MM.1S (cell line): Measurements from ENCODE around the gene PVR.

Experiments used
- DNase-seq: peaks from one replicate; pipeline ENCODE4 v3.0.0-alpha.2; 2015
- H2AFZ ChIP-seq: fragments of 300-600 bp; sonication (generic); 2 replicates; pipeline ENCODE4 v1.6.0; 2016; ENCODE audit warnings: antibody characterized with exemption, low read length
- H3F3A ChIP-seq: fragments of 300-600 bp; sonication (generic); 2 replicates; pipeline ENCODE4 v1.6.1; 2016; ENCODE audit warnings: mild to moderate bottlenecking, antibody characterized with exemption, low read length, moderate library complexity, mixed read lengths; ENCODE audit not compliant: insufficient read depth
- H3K27ac ChIP-seq: fragments of 300-600 bp; sonication (generic); 2 replicates; pipeline ENCODE4 v1.5.1; 2016; ENCODE audit warnings: mild to moderate bottlenecking, low read length
- H3K27me3 ChIP-seq: fragments of 300-600 bp; sonication (generic); replicated peaks from 2 replicates; pipeline ENCODE4 v1.6.0; 2016; ENCODE audit warnings: low read length; ENCODE audit not compliant: insufficient read depth
- H3K36me3 ChIP-seq: fragments of 300-600 bp; sonication (generic); replicated peaks from 2 replicates; pipeline ENCODE4 v1.6.1; 2016; ENCODE audit warnings: mild to moderate bottlenecking, low read length, mixed read lengths; ENCODE audit not compliant: insufficient read depth
- H3K4me1 ChIP-seq: fragments of 300-600 bp; sonication (generic); 2 replicates; pipeline ENCODE4 v1.6.1; 2016; ENCODE audit warnings: low read length, mixed read lengths
- H3K4me2 ChIP-seq: fragments of 300-600 bp; sonication (generic); 2 replicates; pipeline ENCODE4 v1.6.0; 2016; ENCODE audit warnings: low read depth, low read length
- H3K4me3 ChIP-seq: fragments of 300-600 bp; sonication (generic); 2 replicates; pipeline ENCODE4 v1.5.1; 2016; ENCODE audit warnings: low read length, mixed read lengths
- H3K79me2 ChIP-seq: fragments of 300-600 bp; sonication (generic); 2 replicates; pipeline ENCODE4 v1.6.1; 2016; ENCODE audit warnings: mixed run types, low read length, mixed read lengths
- H3K9ac ChIP-seq: fragments of 300-600 bp; sonication (generic); 2 replicates; pipeline ENCODE4 v1.6.1; 2016; ENCODE audit warnings: low read length, mixed read lengths
- H3K9me2 ChIP-seq: fragments of 300-600 bp; sonication (generic); replicated peaks from 2 replicates; pipeline ENCODE4 v1.6.1; 2016; ENCODE audit warnings: mild to moderate bottlenecking, low read length, mixed read lengths; ENCODE audit not compliant: insufficient read depth
- H3K9me3 ChIP-seq: fragments of 300-600 bp; sonication (generic); replicated peaks from 2 replicates; pipeline ENCODE4 v1.6.1; 2016; ENCODE audit warnings: mild to moderate bottlenecking, low read length, mixed read lengths; ENCODE audit not compliant: insufficient read depth
- H4K20me1 ChIP-seq: fragments of 300-600 bp; sonication (generic); 2 replicates; pipeline ENCODE4 v1.6.1; 2016; ENCODE audit warnings: mild to moderate bottlenecking, low read length, moderate library complexity, mixed read lengths; ENCODE audit not compliant: insufficient read depth
- CTCF ChIP-seq: fragments of 300-600 bp; sonication (generic); IDR thresholded peaks from 2 replicates; pipeline ENCODE4 v1.5.1; 2016; ENCODE audit warnings: antibody characterized with exemption, low read length, mixed read lengths
- EZH2 ChIP-seq: fragments of 300-600 bp; sonication (generic); optimal IDR thresholded peaks from 2 replicates; pipeline ENCODE3; 2017; ENCODE audit warnings: low read depth, mild to moderate bottlenecking, antibody characterized with exemption, low read length, mixed read lengths
- EZH2phosphoT487 ChIP-seq: fragments of 300-600 bp; sonication (generic); IDR thresholded peaks from 2 replicates; pipeline ENCODE4 v1.6.1; 2018; ENCODE audit warnings: antibody characterized with exemption, low read length

PVR gene

GRCh38 chr19:44662691-44663385 is 19.1 kb downstream of the PVR start:
- TF ChIP-seq EZH2 (no peak), EZH2phosphoT487 (no peak), CTCF (no peak)
- Histone ChIP-seq H3F3A (no peaks in the 10 kb centered on the region), H3K9me3 (no peaks in the 10 kb centered on the region), H3K9ac (no peak overlapping the region), H3K9me2 (no peaks in the 10 kb centered on the region), H4K20me1 (no peaks in the 10 kb centered on the region), H3K27ac (no peak overlapping the region), H3K4me3 (no peak overlapping the region), H3K4me2 (no peak overlapping the region), H2AFZ (no peak overlapping the region), H3K36me3 (no peaks in the 10 kb centered on the region), H3K4me1 (no peaks in the 10 kb centered on the region), H3K27me3 (no peaks in the 10 kb centered on the region), H3K79me2 (no peaks in the 10 kb centered on the region)
- DNase-seq = no peak

- Histone ChIP-seq H4K20me1 (no peaks in the 10 kb centered on the region), H3K4me3 (no peak overlapping the region), H3F3A (no peaks in the 10 kb centered on the region), H2AFZ (no peak overlapping the region), H3K4me2 (no peak overlapping the region), H3K9ac (no peak overlapping the region), H3K4me1 (no peaks in the 10 kb centered on the region), H3K79me2 (no peaks in the 10 kb centered on the region), H3K27me3 (no peaks in the 10 kb centered on the region), H3K9me2 (no peaks in the 10 kb centered on the region), H3K9me3 (no peaks in the 10 kb centered on the region), H3K27ac (no peak overlapping the region), H3K36me3 (no peaks in the 10 kb centered on the region)
- DNase-seq = no peak
- no peak for TF ChIP-seq EZH2
- no peak for TF ChIP-seq CTCF
- TF ChIP-seq EZH2phosphoT487 = no peak
These were observed 20.3 kb downstream of the PVR start for GRCh38 chr19:44663996-44664395.

- no peaks in the 10 kb centered on the region for H3K27me3 ChIP-seq
- no peaks in the 10 kb centered on the region for H3K9me3 ChIP-seq
- TF ChIP-seq EZH2phosphoT487 (no peak), EZH2 (no peak), CTCF (no peak)
- no peaks in the 10 kb centered on the region for H3K79me2 ChIP-seq
- no peaks in the 10 kb centered on the region for H3F3A ChIP-seq
- no peaks in the 10 kb centered on the region for H3K36me3 ChIP-seq
- no peak overlapping the region for H2AFZ ChIP-seq
- H3K27ac ChIP-seq = no peak overlapping the region
- H3K9me2 ChIP-seq = no peaks in the 10 kb centered on the region
- no peak overlapping the region for H3K9ac ChIP-seq
- H3K4me1 ChIP-seq = no peaks in the 10 kb centered on the region
- H3K4me2 ChIP-seq = no peak overlapping the region
- H4K20me1 ChIP-seq = no peaks in the 10 kb centered on the region
- DNase-seq = no peak
- H3K4me3 ChIP-seq = no peak overlapping the region
These were observed 21.3 kb downstream of the PVR start for GRCh38 chr19:44664976-44665375.
